Endometrial microvascular endothelial cells (primary cell): ENCODE results near the gene UGT1A8. TPM values are rescaled to one million over a fixed set of nuclear protein-coding genes. Genes with fewer than 3 reads are reported as not detected.
"Not testable (repeated sequence)": the region's sequence is repeated elsewhere in the genome, so short reads cannot be mapped to it uniquely, and the experiment has no call there.

Experiments
- in situ Hi-C: cut with HindIII; loops from 2 replicates; pipeline ENCODE4 v1.10.0; 2017; ENCODE audit warnings: low sequenced_read_pairs, low pct_unique_long_range_greater_than_20kb; ENCODE audit errors: inconsistent ontology term
- total RNA-seq: library from RNA; depleted of rRNA; stranded (reverse); fragments of >200 nt; gene quantifications from one replicate; pipeline ENCODE4 v1.2.3, GENCODE V29; 2015; ENCODE audit errors: inconsistent ontology term

The UGT1A8 gene
- total RNA-seq, 1 donor from 2014 or later: not detected

GRCh38 chr2:233705911-233706506 lies 88.6 kb downstream of the UGT1A8 start:
- in situ Hi-C loops: no loop called here

- in situ Hi-C loops: no loop called here
Measured at GRCh38 chr2:233706720-233707119, 89.3 kb downstream of the UGT1A8 start.

- in situ Hi-C loops: no loop called here
Measured at GRCh38 chr2:233707940-233708644, 90.7 kb downstream of the UGT1A8 start.

- in situ Hi-C loops: no loop called here
Measured at GRCh38 chr2:233708942-233709341, 91.5 kb downstream of the UGT1A8 start.

GRCh38 chr2:233711312-233712008 lies 94.0 kb downstream of the UGT1A8 start:
- in situ Hi-C loops: no loop called here

GRCh38 chr2:233712611-233713261 lies 95.3 kb downstream of the UGT1A8 start, which contains the start of gene UGT1A5:
UGT1A5 (plus strand) TSS chr2:233712907; CDS start chr2:233712992, 85 bp downstream.
- in situ Hi-C loops: no loop called here

- in situ Hi-C loops: no loop called here
Measured at GRCh38 chr2:233713262-233713615, 95.8 kb downstream of the UGT1A8 start.

- in situ Hi-C loops: no loop called here
Measured at GRCh38 chr2:233714121-233714520, 96.7 kb downstream of the UGT1A8 start.

- in situ Hi-C loops: no loop called here
Measured at GRCh38 chr2:233718552-233718951, 101.1 kb downstream of the UGT1A8 start, which contains the start of gene UGT1A4. UGT1A4 (plus strand) TSS chr2:233718736; CDS start chr2:233718821, 85 bp downstream.

- in situ Hi-C loops: no loop called here
Measured at GRCh38 chr2:233728723-233729301, 111.4 kb downstream of the UGT1A8 start, which contains the start of gene UGT1A3. UGT1A3 (plus strand) TSS chr2:233729042; CDS start chr2:233729127, 85 bp downstream.

- in situ Hi-C loops: not testable (repeated sequence)
Measured at GRCh38 chr2:233736868-233737653, 119.6 kb downstream of the UGT1A8 start.

GRCh38 chr2:233740870-233741269 lies 123.4 kb downstream of the UGT1A8 start:
- in situ Hi-C loops: no loop called here

GRCh38 chr2:233743464-233744259 lies 126.2 kb downstream of the UGT1A8 start:
- in situ Hi-C loops: no loop called here

GRCh38 chr2:233745073-233745755 lies 127.8 kb downstream of the UGT1A8 start:
- in situ Hi-C loops: no loop called here

- in situ Hi-C loops: not testable (repeated sequence)
Measured at GRCh38 chr2:233745838-233746237, 128.4 kb downstream of the UGT1A8 start.

- in situ Hi-C loops: no loop called here
Measured at GRCh38 chr2:233746475-233747282, 129.2 kb downstream of the UGT1A8 start.
